HG03064 (cell line): ENCODE data around the gene HECW1.
"Not testable (repeated sequence)": the region's sequence is repeated elsewhere in the genome, so short reads cannot be mapped to it uniquely, and the experiment has no call there.

Experiments
- ATAC-seq: cut with Tn5 transposase; IDR thresholded peaks from one replicate; pipeline ENCODE4 v1.9.1; 2021; ENCODE audit warnings: low read depth; ENCODE audit not compliant: unreplicated experiment

The HECW1 gene

DNA sequence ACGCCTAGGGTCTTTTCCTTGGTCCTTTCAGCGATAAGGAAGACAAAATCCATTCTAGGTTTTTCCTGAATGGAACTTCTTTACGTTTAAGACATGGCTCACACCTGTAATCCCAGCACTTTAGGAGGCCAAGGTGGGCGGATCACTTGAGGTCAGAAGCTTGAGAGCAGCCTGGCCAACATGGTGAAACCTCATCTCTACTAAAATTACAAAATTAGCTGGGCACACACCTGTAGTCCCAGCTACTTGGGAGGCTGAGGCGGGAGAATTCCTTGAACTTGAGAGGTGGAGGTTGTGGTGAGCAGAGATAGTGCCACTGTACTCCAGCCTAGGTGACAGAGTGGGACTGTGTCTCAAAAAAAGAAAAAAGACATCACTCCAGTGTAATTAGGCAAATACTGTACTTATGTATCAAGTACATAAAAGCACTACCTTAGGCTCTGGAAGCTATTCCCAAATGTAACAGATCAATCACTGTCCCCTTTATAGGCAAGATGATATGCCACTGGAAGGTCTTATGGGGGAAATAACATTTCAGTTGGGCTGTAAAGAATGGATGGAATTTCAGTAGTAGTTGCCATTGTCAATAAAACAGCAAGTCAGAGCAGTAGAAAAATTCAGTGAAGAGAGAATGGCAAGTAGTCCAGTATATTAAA lies 476.2 kb downstream of the HECW1 start:
- no peak for ATAC-seq

DNA sequence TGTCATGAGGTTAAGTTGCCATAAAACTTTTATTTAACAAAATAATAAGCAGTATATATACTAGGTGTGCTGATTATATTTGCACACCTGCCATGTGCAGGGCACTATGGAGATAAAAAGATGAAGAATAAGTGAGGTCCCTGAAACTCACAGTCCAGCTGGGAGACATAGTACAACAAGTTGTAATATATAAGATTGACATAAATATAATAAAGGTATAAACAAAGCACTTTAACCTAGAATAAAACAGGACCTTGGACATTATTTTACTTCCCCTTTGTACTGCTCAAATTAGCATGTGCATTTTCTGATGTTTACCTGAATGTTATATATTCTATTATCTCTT lies 476.7 kb downstream of the HECW1 start:
- no peak for ATAC-seq

DNA sequence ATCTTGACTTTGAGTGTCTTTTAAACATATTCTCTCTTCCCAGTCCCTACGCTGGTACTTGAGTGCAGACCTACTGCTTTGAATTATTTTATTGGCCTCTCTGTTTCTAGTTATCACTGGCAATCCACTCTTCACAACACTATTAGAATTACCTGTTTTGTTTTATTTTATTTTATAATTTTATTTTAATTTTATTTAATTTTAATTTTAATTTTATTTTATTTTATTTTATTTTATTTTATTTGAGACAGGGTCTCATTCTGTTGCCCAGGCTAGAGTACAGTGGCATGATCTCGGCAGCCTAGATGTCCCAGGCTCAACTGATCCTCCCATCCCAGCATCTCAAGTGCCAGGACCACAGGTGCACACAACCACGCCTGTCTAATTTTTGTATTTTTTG lies 477.3 kb downstream of the HECW1 start:
- no peak for ATAC-seq

DNA sequence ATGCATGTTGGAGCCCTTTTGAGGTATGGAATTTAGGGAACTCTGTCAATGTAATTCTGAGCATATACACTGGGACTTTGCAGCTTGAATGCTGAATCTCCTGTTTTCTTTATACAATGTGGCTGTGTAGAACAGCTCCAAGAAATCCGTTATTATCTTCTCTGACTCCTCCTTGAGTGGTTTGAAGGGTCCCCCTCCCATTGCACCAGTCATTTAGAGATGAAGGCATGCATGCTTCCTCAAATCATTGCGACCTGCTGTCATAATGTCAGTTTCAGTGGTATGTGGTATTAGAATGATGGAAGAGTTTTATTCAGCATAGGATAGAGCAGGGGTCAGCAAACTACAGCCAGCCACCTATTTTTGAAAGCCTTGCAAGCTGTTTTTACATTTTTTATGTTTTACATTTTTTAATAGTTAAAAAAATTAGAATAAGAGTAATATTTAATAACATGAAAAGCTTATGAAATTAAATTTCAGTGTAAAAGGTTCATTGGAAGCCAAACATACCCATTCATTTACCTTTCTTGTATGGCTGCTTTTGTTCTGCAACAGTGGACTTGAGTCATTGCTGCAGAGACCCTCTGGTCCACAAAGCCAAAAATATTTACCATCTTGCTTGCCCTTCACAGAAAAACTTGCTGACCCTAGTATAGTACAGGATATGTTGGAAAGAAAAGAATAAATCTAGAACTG lies 478.6 kb downstream of the HECW1 start:
- ATAC-seq, result peak; percentile 71

DNA sequence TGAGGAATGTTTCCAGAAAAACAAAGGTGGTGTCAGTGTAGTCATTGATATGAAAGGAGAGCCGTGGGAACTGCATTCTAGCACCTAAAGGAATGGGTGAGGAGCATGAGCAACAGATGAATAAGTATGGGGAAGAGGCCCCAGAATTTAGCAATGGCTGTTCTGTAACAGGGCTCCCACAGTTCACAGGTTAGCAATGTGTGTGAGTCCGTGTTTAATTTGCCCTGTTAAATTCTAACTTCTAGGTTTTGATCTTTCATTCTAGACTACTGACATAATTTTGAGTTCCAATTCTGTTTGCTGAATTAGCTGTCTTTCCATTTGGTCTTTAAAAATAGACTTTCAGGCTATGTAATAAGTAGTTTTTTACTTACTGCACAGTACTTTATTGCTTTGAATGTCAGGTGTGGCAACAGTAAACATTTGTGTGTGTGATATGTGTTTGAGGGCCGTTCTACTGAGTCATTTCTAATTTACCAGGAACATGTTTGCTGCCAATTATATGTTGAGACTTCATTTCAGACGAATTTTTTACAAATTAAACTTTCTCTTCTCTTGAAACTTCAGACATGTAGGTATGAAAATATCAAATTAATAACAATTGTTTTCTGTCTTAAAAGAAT lies 479.2 kb downstream of the HECW1 start:
- no peak for ATAC-seq

DNA sequence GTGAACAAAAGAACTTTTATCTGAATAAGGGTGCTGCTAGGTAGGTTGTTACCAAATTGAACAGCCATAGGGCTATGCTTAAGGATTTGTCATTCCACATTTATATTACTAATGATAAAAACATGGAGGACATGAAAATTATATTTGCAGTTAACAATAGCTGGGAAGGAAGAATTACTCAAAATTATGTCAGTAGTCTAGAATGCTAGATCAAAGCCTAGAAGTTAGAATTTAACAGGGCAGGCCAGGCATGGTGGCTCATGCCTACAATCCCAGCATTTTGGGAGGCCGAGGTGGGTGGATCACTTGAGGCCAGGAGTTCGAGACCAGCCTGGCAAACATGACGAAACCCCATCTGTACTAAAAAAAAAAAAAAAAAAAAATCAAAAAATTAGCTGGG lies 479.9 kb downstream of the HECW1 start:
- ATAC-seq, result no peak

DNA sequence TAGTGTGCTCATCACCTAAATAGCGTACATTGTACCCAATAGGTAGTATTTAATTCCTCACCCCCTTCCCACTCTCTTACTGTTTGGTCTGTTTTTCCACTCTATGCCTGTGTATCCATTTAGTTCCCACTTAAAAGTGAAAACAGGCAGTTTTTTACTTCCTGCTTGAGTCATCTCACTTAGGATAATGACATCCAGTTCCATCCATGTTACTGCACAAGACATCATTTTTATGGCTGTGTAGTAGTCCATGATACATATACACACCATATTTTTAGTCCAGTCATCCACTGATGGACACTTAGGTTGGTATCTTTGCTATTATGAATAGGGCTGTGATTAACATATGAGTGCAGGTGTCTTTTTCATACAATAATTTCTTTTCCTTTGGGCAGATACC lies 480.6 kb downstream of the HECW1 start:
- no peak for ATAC-seq

DNA sequence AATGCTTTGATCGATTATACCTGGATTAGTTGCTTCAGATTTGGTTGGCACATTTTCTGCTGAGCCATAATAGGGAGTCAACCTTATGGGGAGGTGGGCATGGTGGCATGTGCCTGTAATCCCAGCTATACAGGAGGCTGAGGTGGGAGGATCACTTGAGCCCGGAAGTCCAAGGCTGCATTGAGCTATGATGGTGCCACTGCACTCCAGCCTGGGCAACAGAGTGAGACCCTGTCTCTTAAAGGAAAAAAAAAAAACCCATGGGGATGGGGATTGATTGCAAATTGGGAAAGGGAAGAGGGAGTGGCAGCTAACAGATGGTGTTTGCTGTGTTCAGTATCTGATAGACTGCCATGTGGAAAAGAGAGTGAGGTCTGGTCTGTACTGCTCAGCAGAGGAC lies 481.6 kb downstream of the HECW1 start:
- ATAC-seq, result no peak

DNA sequence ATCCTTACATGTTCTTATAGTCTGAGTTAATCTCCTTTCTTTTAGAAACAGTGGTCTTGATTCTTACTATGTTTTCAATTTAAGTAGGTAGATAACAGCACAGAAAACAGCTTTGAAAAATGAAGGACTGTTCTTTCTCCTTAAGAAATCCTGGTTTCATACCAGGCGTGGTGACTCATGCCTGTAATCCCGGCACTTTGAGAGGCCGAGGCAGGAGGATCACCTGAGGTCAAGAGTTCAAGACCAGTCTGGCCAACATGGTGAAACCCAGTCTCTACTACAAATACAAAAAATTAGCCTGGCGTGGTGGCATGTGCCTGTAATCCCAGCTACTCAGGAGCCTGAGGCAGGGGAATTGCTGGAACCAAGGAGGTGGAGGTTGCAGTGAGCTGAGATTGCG lies 484.0 kb downstream of the HECW1 start:
- ATAC-seq, result not testable (repeated sequence)

DNA sequence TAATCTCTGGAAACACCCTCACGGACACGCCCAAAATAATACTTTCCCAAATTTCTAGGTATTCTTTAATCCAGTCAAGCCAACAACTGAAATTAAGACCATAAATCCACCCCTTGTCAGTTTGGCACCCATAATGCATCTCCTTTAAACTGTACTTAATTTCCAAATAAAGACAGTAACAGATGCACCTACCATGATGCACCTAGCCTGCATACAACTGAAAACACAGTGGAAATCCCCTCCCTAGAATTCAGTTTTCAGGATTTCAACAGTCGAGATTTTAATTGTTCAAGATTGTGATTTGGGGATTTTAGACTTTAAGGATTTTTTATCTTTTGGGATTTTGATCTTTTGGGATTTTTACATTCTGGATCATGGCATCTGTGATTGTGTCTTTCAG lies 487.6 kb downstream of the HECW1 start:
- no peak for ATAC-seq

DNA sequence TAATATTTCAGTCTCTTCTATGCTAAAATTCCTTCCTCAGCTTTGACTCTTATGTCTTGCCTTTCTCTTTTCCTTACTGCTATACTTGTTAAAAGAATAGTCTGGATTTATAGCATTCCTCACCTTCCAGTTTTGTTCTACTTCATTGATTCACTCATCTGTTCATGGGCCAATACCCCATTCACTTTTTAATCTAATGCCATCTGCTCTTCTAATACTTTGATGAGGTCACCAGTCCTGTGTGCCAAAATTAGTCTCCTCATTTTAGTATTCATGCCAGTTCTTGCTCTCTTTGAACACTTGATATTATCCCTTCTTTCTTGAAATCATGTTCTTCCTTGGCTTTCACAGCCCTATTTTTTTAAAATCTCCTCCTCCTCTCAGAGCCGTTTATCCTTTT lies 489.8 kb downstream of the HECW1 start:
- no peak for ATAC-seq

DNA sequence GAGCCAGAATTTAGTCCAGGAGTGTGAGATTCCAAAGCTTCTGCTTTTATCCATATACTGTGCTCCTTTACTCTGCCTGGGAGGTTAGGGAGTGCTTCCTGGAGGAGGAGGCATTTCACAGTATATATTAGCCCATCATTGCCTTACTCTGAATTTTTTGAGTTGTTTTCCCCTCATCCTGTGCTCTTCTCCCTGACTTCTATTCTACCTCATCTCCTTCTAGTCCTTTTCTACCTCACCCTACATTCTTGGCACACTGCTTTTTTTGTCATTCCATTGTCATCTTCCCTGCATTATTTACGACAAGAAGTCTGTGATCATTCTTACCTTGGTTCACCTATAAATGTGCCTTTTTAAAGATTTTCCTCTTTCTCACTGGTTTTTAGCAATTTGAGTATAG lies 491.8 kb downstream of the HECW1 start:
- ATAC-seq, result no peak

DNA sequence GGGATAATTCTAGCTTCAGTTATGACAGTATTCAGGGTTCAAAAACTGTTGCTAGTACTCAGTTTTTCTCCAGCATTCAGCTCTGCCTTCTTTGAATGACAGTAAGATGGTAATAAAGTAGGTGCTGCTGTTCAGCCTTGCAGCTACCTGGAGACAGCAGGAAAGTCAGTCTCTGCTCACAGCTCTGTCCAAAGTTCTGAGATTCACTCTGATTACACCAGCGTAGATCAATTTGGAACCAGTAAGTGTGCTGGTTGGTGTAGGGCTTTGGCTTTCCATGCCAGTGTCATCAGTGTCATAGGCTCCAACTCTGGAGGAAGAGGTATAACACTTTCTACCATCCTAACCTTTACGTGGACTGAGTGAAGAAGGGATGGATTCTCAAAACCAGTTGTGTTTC lies 496.6 kb downstream of the HECW1 start:
- ATAC-seq, result no peak

DNA sequence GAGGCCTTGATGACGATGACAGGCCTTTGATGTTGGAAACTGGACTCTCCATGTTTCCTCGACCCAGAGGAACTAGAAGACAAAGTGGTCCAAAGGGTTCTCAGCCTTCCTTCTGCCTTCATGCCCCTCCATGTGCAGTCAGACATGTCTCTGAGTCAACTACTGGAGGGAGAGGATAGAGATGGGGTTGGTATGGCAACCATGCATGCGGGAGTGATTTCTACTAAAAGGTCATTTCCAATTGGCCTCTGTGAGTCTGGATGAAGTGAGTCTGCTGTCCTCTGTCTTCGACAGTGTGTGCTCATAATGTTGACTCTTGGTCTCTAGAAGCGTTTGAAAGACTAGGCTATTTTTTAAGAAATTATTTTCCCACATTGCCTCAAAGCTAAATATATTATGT lies 499.7 kb downstream of the HECW1 start:
- no peak for ATAC-seq

DNA sequence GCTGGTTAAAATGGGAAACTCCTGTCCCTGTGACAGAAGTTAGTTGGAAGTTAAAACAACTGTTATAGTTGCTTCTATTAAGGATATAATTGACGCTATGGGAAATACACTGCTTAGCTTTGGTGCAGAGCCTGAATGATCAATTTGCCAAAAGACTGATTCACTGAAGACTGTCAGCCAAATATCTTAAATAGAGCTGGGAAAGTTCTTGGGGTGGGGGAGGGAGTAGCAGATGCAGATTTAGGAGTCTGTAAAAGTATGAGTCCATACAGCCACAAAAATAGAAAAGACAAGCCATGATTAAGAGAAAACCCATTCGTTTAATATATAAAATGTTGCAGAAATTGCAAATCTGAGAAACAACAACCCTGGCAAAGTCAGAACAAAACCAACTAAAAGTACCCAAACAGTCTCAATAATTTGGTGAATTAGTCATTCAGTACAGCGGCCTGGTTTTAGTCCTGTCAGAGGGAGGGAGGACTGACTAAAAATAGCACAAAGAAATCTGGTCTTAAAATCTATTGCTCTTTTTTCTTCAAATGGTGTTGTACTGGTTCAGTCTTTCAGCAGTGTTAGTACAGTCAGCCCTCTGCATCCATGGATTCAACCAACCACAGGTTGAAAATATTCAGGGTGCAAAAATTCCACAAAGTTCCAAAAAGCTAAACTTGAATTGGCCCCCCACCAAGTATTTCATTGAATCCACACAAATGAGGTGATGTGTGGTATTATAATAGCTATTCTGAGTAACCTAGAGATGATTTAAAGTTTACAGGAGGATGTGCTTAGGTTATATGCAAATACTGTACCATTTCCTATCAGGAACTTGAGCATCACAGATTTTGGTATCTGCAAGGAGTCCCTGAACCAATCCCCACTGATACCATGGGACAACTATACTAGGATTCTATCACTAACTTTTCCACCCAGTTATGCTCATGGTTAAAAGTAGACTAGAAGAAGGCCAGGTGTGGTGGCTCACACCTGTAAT lies 500.4 kb downstream of the HECW1 start:
- no peak for ATAC-seq
